ENCODE results near the gene TSSK2.

Gene TSSK2

GRCh38 chr22:19094393-19094997 lies 36.6 kb upstream of the TSSK2 start:
- DNase-seq (ENCODE audit: low spot score), result no peak
- TF ChIP-seq, protein P1, sequence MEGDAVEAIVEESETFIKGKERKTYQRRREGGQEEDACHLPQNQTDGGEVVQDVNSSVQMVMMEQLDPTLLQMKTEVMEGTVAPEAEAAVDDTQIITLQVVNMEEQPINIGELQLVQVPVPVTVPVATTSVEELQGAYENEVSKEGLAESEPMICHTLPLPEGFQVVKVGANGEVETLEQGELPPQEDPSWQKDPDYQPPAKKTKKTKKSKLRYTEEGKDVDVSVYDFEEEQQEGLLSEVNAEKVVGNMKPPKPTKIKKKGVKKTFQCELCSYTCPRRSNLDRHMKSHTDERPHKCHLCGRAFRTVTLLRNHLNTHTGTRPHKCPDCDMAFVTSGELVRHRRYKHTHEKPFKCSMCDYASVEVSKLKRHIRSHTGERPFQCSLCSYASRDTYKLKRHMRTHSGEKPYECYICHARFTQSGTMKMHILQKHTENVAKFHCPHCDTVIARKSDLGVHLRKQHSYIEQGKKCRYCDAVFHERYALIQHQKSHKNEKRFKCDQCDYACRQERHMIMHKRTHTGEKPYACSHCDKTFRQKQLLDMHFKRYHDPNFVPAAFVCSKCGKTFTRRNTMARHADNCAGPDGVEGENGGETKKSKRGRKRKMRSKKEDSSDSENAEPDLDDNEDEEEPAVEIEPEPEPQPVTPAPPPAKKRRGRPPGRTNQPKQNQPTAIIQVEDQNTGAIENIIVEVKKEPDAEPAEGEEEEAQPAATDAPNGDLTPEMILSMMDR (IDR thresholded peaks at IDR 0.05; ENCODE audit: extremely low read depth, insufficient read depth, missing control alignments), result no peak
- in situ Hi-C loops (cut with MboI; ENCODE audit: low pct_unique_long_range_greater_than_20kb, low sequenced_read_pairs, unreplicated experiment), result no loop called here

GRCh38 chr22:19096555-19096954 lies 34.6 kb upstream of the TSSK2 start:
- TF ChIP-seq, protein P1 (IDR thresholded peaks at IDR 0.05; ENCODE audit: extremely low read depth, insufficient read depth, missing control alignments), result no peak
- in situ Hi-C loops (cut with MboI; ENCODE audit: low pct_unique_long_range_greater_than_20kb, low sequenced_read_pairs, unreplicated experiment), result no loop called here
- DNase-seq (ENCODE audit: low spot score), result no peak

- DNase-seq (ENCODE audit: low spot score), result no peak
- TF ChIP-seq, protein P1 (IDR thresholded peaks at IDR 0.05; ENCODE audit: extremely low read depth, insufficient read depth, missing control alignments), result no peak
- in situ Hi-C loops (cut with MboI; ENCODE audit: low pct_unique_long_range_greater_than_20kb, low sequenced_read_pairs, unreplicated experiment), result no loop called here
Observed at GRCh38 chr22:19097518-19097917, 33.6 kb upstream of the TSSK2 start.

- in situ Hi-C loops (cut with MboI; ENCODE audit: low pct_unique_long_range_greater_than_20kb, low sequenced_read_pairs, unreplicated experiment), result no loop called here
- no peak for DNase-seq (ENCODE audit: low spot score)
- TF ChIP-seq, protein P1 (IDR thresholded peaks at IDR 0.05; ENCODE audit: extremely low read depth, insufficient read depth, missing control alignments), result no peak
Observed at GRCh38 chr22:19098157-19098556, 33.0 kb upstream of the TSSK2 start.

GRCh38 chr22:19103880-19104821 lies 27.0 kb upstream of the TSSK2 start:
- in situ Hi-C loops (cut with MboI; ENCODE audit: low pct_unique_long_range_greater_than_20kb, low sequenced_read_pairs, unreplicated experiment), result no loop called here
- DNase-seq (ENCODE audit: low spot score), result no peak
- TF ChIP-seq, protein P1 (IDR thresholded peaks at IDR 0.05; ENCODE audit: extremely low read depth, insufficient read depth, missing control alignments), result no peak

DNA sequence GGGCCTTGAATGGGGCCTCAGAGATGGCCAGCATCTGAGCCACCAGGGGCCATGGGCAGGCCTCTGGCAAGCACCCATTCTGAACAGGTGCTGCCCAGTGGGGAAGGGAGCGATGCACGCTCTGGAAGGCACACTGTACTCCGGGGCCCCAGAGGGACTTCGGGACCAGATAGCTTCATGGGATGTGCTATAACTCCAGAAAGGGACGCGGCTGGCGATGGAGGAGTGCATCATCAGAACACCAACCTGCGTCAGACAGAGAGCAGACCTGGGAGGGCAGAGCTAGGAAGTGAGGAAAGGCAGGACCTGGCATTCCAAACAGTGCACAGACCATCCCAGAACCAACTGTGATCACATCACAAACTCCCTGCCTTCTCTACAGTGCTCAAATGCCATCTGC lies 25.7 kb upstream of the TSSK2 start:
- no peak for DNase-seq (ENCODE audit: low spot score)
- TF ChIP-seq, protein P1 (IDR thresholded peaks at IDR 0.05; ENCODE audit: extremely low read depth, insufficient read depth, missing control alignments), result no peak
- in situ Hi-C loops (cut with MboI; ENCODE audit: low pct_unique_long_range_greater_than_20kb, low sequenced_read_pairs, unreplicated experiment), result no loop called here
